Tibial nerve (tissue), 4 donors: ENCODE results near the gene TCERG1.
"Not testable (repeated sequence)": the region's sequence is repeated elsewhere in the genome, so short reads cannot be mapped to it uniquely, and the experiment has no call there.

Experiments used
- CTCF ChIP-seq, 5 experiments: fragments of 200-600 bp in 3 of 5; fragments of 450-650 bp in 2 of 5; sonication (generic) in 3 of 5; IDR thresholded peaks; one replicate each; pipeline ENCODE4 v1.5.1; 2016 to 2019; ENCODE audit warnings: antibody characterized with exemption in 5 of 5, mild to moderate bottlenecking in 3 of 5, moderate library complexity in 2 of 5
- EP300 ChIP-seq, 2 donors: sonication (generic); formaldehyde crosslinking; IDR thresholded peaks; one replicate each; pipeline ENCODE4 v1.6.1; 2017; ENCODE audit warnings: antibody characterized with exemption in 2 of 2, mild to moderate bottlenecking in 1 of 2
- POLR2A ChIP-seq, 2 donors: fragments of 450-650 bp; IDR thresholded peaks; one replicate each; pipeline ENCODE4 v1.6.1; 2017; ENCODE audit warnings: antibody characterized with exemption in 2 of 2, mild to moderate bottlenecking in 2 of 2, moderate library complexity in 2 of 2

- not testable (repeated sequence) for TF ChIP-seq POLR2A, CTCF, EP300 (IDR thresholded peaks at IDR 0.05)
Measured at GRCh38 chr5:146556884-146557283, 109.8 kb downstream of the TCERG1 start.
